Naive thymus-derived CD8-positive, alpha-beta T cell (primary cell): ENCODE results near the gene ADPRHL1. TPM values are rescaled to one million over a fixed set of nuclear protein-coding genes. Genes with fewer than 3 reads are reported as not detected.

Experiments used
- ATAC-seq, 2 donors: fragments of 150-1000 bp; cut with Tn5 transposase in 1 of 2; sonication (Bioruptor Pico), chemical (Tn5 transposase) in 1 of 2; 1 replicate in 1 of 2; 2 replicates in 1 of 2; pipeline ENCODE4 v1.10.0; 2021; ENCODE audit warnings: mild to moderate bottlenecking in 2 of 2, moderate library complexity in 2 of 2
- POLR2A ChIA-PET: fragments of 350-600 bp; sonication (Branson Sonifier 250); formaldehyde crosslinking; loops from one replicate; lab custom pipeline; 2021; ENCODE audit warnings: antibody characterized with exemption; lab: Charles Lee
- DNase-seq, 10 donors: peaks; one replicate each; pipeline versions ENCODE4 v3.0.0 to v3.0.0-alpha.2; 2020 to 2022
- H3K27ac Mint-ChIP-seq, 10 donors: one replicate each; pipeline ENCODE4 v1.8.0; 2020 to 2022; ENCODE audit warnings: mild to moderate bottlenecking in 10 of 10, mixed read lengths in 10 of 10, moderate library complexity in 4 of 10, inconsistent platforms in 1 of 10
- H3K27me3 Mint-ChIP-seq, 5 donors: one replicate each; pipeline ENCODE4 v1.8.0; 2021 to 2022; ENCODE audit warnings: mixed read lengths in 5 of 5
- H3K36me3 Mint-ChIP-seq, 3 donors: one replicate each; pipeline ENCODE4 v1.8.0; 2020 to 2022; ENCODE audit warnings: mixed read lengths in 3 of 3, mild to moderate bottlenecking in 2 of 3, inconsistent platforms in 1 of 3
- H3K4me1 Mint-ChIP-seq, 4 donors: one replicate each; pipeline ENCODE4 v1.8.0; 2021 to 2022; ENCODE audit warnings: mixed read lengths in 4 of 4
- H3K4me3 Mint-ChIP-seq, 10 donors: one replicate each; pipeline ENCODE4 v1.8.0; 2020 to 2022; ENCODE audit warnings: mild to moderate bottlenecking in 10 of 10, mixed read lengths in 10 of 10, moderate library complexity in 6 of 10, inconsistent platforms in 1 of 10
- H3K9me3 Mint-ChIP-seq, 9 donors: one replicate each; pipeline ENCODE4 v1.8.0; 2020 to 2022; ENCODE audit warnings: mixed read lengths in 9 of 9, mild to moderate bottlenecking in 3 of 9, inconsistent platforms in 1 of 9, moderate library complexity in 1 of 9
- polyA plus RNA-seq, 3 donors: library from polyadenylated mRNA; unstranded; fragments of 300-500 nt; fragmentation: Illumina TruSeq; gene quantifications; one replicate each; pipeline ENCODE4 v1.2.3, GENCODE V29; 2021
- total RNA-seq, 8 experiments: library from RNA in 2 of 8; stranded (reverse) in 2 of 8; gene quantifications; one replicate each; pipeline ENCODE4 v1.2.3 and lab custom pipeline; 2021 to 2026

The ADPRHL1 gene
- 1 to 10 TPM; 1.1 to 1.2 TPM for total RNA-seq
- under 1 TPM in 2 of 3 donors, not detected in 1; 0.22 to 0.27 TPM for polyA plus RNA-seq
- 0.36 to 1.5 (median 0.78) reads per million in 6 experiments for total RNA-seq (lab: John Stamatoyannopoulos, UW)

- H3K36me3 Mint-ChIP-seq, result peaks cover 0 to 37% (median 6%) of the 10 kb centered on the region in 3 donors
- no peaks in the 10 kb centered on the region for H3K27me3 Mint-ChIP-seq
- peaks cover 0 to 9% (median 1%) of the 10 kb centered on the region in 4 donors for H3K4me1 Mint-ChIP-seq
- ATAC-seq, result no peak
- no peaks in the 10 kb centered on the region for H3K9me3 Mint-ChIP-seq
- H3K27ac Mint-ChIP-seq, result no peak within 1 kb of the TSS
- no peak for DNase-seq
- H3K4me3 Mint-ChIP-seq, result no peak within 1 kb of the TSS
- POLR2A ChIA-PET, result no interaction called here
Observed at GRCh38 chr13:113452942-113453901, at the start of gene ADPRHL1. Gene ADPRHL1 (minus strand): TSS chr13:113453488. CDS start chr13:113453437, 51 bp downstream.

GRCh38 chr13:113502686-113503085, 49.4 kb upstream of the ADPRHL1 start:
- DNase-seq, result no peak
- peaks cover 0 to 77% (median 42%) of the 10 kb centered on the region in 3 donors for H3K36me3 Mint-ChIP-seq
- H3K4me1 Mint-ChIP-seq, result peaks cover 5 to 9% (median 7%) of the 10 kb centered on the region in 4 donors
- no peak overlapping the region for H3K27ac Mint-ChIP-seq
- H3K27me3 Mint-ChIP-seq, result no peaks in the 10 kb centered on the region
- ATAC-seq, result no peak
- POLR2A ChIA-PET, result interaction anchor here (1.3 kb wide), 1 partner anchor 12 kb away, joined by 5 read pairs; the partner anchor contains the start of gene DCUN1D2
- H3K9me3 Mint-ChIP-seq, result no peaks in the 10 kb centered on the region
- no peak overlapping the region for H3K4me3 Mint-ChIP-seq

- DNase-seq (no peak), ATAC-seq (no peak)
- Mint-ChIP-seq H3K9me3 (no peaks in the 10 kb centered on the region), H3K36me3 (peaks cover 0 to 79% (median 41%) of the 10 kb centered on the region in 3 donors), H3K4me3 (no peak overlapping the region), H3K27ac (no peak overlapping the region), H3K4me1 (peaks cover 9 to 14% (median 12%) of the 10 kb centered on the region in 4 donors), H3K27me3 (no peaks in the 10 kb centered on the region)
- POLR2A ChIA-PET, result no interaction called here
Observed at GRCh38 chr13:113500530-113501265, 47.4 kb upstream of the ADPRHL1 start.

- DNase-seq (no peak), ATAC-seq (no peak)
- no peaks in the 10 kb centered on the region for H3K27me3 Mint-ChIP-seq
- H3K9me3 Mint-ChIP-seq, result no peaks in the 10 kb centered on the region
- POLR2A ChIA-PET, result no interaction called here
- H3K4me1 Mint-ChIP-seq, result peaks cover 10 to 18% (median 16%) of the 10 kb centered on the region in 4 donors
- H3K4me3 Mint-ChIP-seq, result no peak overlapping the region
- no peak overlapping the region for H3K27ac Mint-ChIP-seq
- peaks cover 0 to 77% (median 38%) of the 10 kb centered on the region in 3 donors for H3K36me3 Mint-ChIP-seq
Observed at GRCh38 chr13:113499936-113500335, 46.6 kb upstream of the ADPRHL1 start.

- Mint-ChIP-seq H3K4me1 (peaks cover 15 to 26% (median 16%) of the 10 kb centered on the region in 4 donors), H3K36me3 (peaks cover 0 to 69% (median 31%) of the 10 kb centered on the region in 3 donors), H3K4me3 (no peak overlapping the region), H3K9me3 (no peaks in the 10 kb centered on the region), H3K27me3 (no peaks in the 10 kb centered on the region), H3K27ac (no peak overlapping the region)
- POLR2A ChIA-PET, result interaction anchor here (1.2 kb wide), 1 partner anchor 15 kb away, joined by 3 read pairs; no protein-coding TSS in a partner anchor
- DNase-seq (no peak), ATAC-seq (no peak)
Observed at GRCh38 chr13:113498905-113499304, 45.6 kb upstream of the ADPRHL1 start.

- POLR2A ChIA-PET, result no interaction called here
- Mint-ChIP-seq H3K4me1 (peaks cover 15 to 32% (median 23%) of the 10 kb centered on the region in 4 donors), H3K27ac (peak overlapping the region in 1 of 10 donors; percentile 38), H3K4me3 (no peak overlapping the region), H3K9me3 (no peaks in the 10 kb centered on the region), H3K27me3 (no peaks in the 10 kb centered on the region), H3K36me3 (peaks cover 0 to 59% (median 31%) of the 10 kb centered on the region in 3 donors)
- DNase-seq, result no peak
- no peak for ATAC-seq
Observed at GRCh38 chr13:113497217-113497616, 43.9 kb upstream of the ADPRHL1 start.

GRCh38 chr13:113495494-113496210, 42.4 kb upstream of the ADPRHL1 start:
- Mint-ChIP-seq H3K9me3 (no peaks in the 10 kb centered on the region), H3K4me1 (peaks cover 15 to 40% (median 31%) of the 10 kb centered on the region in 4 donors)
- DNase-seq, result no peak

GRCh38 chr13:113493315-113493951, 40.1 kb upstream of the ADPRHL1 start:
- Mint-ChIP-seq H3K27ac (peak overlapping the region in 7 of 10 donors; percentile 15 to 87 (median 71)), H3K9me3 (no peaks in the 10 kb centered on the region), H3K36me3 (peaks cover 0 to 22% (median 3%) of the 10 kb centered on the region in 3 donors), H3K4me1 (peaks cover 26 to 57% (median 48%) of the 10 kb centered on the region in 4 donors), H3K4me3 (peak overlapping the region in 7 of 10 donors; percentile 20 to 76 (median 61)), H3K27me3 (no peaks in the 10 kb centered on the region)
- POLR2A ChIA-PET, result no interaction called here
- DNase-seq (no peak), ATAC-seq (no peak)

More at GRCh38 chr13:113495494-113496210, 42.4 kb upstream of the ADPRHL1 start:
- Mint-ChIP-seq H3K27ac (peak overlapping the region in 7 of 10 donors; percentile 30 to 91 (median 62)), H3K36me3 (peaks cover 0 to 43% (median 23%) of the 10 kb centered on the region in 3 donors), H3K27me3 (no peaks in the 10 kb centered on the region), H3K4me3 (peak overlapping the region in 7 of 10 donors; percentile 7 to 75 (median 18))
- no peak for ATAC-seq
- POLR2A ChIA-PET, result no interaction called here

- Mint-ChIP-seq H3K9me3 (no peaks in the 10 kb centered on the region), H3K27ac (peak overlapping the region in 7 of 10 donors; percentile 49 to 85 (median 71)), H3K27me3 (no peaks in the 10 kb centered on the region), H3K4me1 (peaks cover 33 to 66% (median 58%) of the 10 kb centered on the region in 4 donors), H3K4me3 (peak overlapping the region; percentile 72 to 91 (median 84)), H3K36me3 (peaks cover 0 to 10% (median 0%) of the 10 kb centered on the region in 3 donors)
- no peak for ATAC-seq
- POLR2A ChIA-PET, result no interaction called here
- no peak for DNase-seq
Observed at GRCh38 chr13:113491982-113492381, 38.7 kb upstream of the ADPRHL1 start.

- peak in 1 of 10 donors; percentile 5 for DNase-seq
- Mint-ChIP-seq H3K4me1 (peaks cover 36 to 65% (median 58%) of the 10 kb centered on the region in 4 donors), H3K27ac (peak overlapping the region in 7 of 10 donors; percentile 49 to 85 (median 71)), H3K4me3 (peak overlapping the region; percentile 72 to 91 (median 84)), H3K9me3 (no peaks in the 10 kb centered on the region), H3K36me3 (peaks cover 0 to 10% (median 0%) of the 10 kb centered on the region in 3 donors), H3K27me3 (no peaks in the 10 kb centered on the region)
- POLR2A ChIA-PET, result no interaction called here
- ATAC-seq, result no peak
Observed at GRCh38 chr13:113491418-113491883, 38.2 kb upstream of the ADPRHL1 start.
